ENCODE measurements around the gene POC1B. TPM values are rescaled to one million over a fixed set of nuclear protein-coding genes. Genes with fewer than 3 reads are reported as not detected.
"Not testable (repeated sequence)": the region's sequence is repeated elsewhere in the genome, so short reads cannot be mapped to it uniquely, and the experiment has no call there.

POC1B gene
- total RNA-seq, 1 donor from 2014 or later: 6.7 TPM

DNA sequence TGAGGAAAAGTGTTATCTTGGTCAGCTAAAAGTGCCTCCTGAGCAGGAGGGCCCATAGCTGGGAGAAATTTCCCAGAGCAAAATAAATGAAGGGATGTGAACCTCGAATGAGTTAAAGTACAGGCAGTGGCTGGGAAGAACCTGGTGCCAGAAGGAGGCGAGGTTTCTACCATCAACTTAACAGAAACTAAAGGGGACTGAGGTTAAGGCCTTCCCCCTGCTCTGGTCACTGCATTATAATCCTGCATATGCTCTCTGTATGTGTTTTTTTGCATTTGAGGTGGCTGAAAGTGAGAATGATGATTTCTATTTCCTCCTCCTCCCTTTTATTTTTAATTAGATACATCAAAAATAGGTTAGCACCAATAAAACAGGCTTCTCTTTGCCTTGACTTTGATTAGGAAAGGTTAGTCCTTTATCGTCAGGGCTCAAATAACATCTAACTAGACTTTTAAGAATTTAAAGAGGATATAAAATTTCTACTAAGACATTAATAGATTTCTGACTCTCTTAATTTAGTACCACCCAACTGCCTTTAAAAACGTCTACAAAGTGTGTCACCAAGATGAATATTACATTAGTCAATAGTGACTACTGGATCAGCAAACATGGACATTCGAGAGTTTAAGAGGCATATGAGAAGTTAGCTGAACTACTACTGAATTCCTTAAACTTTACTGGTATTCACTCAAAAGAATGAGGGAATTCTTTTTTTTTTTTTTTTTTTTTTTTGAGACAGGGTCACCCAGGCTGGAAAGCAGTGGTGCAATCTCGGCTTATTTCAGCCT lies 50.5 kb downstream of the POC1B start:
- ATAC-seq (no peak), DNase-seq (ENCODE audit: missing footprints) (no peak)
- intact Hi-C loops (cut with DNase I): no loop called here

DNA sequence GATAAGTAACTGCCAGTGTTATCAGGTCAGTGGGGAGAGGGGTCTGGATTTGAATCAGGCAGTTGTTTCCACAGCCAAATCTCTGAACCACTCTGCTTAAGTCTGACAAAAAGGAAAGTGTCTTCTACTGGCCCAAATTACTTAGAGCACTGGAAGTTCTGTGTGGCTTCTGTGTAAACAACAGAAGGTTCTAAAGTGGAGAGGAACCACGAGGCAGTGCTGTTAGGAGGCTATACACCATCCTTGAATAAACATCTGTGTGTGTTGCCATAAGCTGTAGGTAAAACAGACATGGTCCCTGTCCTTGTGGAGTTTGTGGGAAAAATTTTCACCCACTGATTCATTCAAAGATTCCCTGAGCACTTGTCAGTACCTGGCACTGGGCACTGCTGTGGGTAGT lies 51.2 kb downstream of the POC1B start:
- DNase-seq (ENCODE audit: missing footprints) (no peak), ATAC-seq (no peak)
- intact Hi-C loops (cut with DNase I): no loop called here

DNA sequence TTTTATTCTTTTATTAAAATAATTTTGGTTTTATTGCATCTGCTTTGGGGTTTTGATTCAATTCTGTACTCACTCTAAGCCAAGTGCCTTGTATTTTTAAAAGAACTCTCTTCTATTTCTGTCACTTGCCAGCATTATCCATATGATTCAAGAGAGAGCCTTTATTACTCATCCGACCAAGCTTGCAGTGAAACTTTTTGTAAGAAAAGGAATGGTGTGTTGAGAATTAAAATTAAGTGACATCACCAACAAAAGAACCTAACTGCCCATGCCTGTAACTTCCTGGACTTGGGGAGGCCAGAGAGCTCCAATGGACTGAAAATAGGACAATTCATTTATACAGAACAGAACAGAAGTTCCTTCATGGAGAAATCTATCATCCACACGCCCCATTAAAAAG lies 53.3 kb downstream of the POC1B start:
- intact Hi-C loops (cut with DNase I): no loop called here
- DNase-seq (ENCODE audit: missing footprints) (no peak), ATAC-seq (no peak)

- DNase-seq (ENCODE audit: missing footprints): no peak
- intact Hi-C loops (cut with DNase I): loop anchor here (2.0 kb wide), 1 partner anchor 54 kb away; the partner anchor contains the start of gene GALNT4
- ATAC-seq: peak; percentile 78
Measured at GRCh38 chr12:89470741-89471509, 54.9 kb downstream of the POC1B start.

DNA sequence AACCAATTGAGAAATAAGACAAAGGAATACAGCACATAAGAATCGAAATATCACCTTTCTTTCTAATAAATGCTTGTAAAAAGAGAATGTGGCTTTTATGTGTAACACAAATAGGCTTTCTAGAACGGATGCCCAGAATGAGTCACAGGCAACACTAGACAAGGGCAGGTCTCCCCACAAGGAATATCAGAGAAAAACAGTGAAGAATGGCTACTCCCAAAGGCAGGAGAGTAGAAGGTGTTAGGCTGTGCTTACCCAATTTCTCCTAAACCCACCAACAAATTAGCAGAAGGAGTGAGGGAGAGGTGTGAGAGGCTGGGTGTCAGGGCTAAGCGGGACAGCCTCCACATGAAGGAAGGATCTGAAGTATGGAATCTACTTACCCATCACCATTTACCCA lies 56.5 kb downstream of the POC1B start:
- no peak for ATAC-seq
- intact Hi-C loops (cut with DNase I): no loop called here
- DNase-seq (ENCODE audit: missing footprints): no peak

DNA sequence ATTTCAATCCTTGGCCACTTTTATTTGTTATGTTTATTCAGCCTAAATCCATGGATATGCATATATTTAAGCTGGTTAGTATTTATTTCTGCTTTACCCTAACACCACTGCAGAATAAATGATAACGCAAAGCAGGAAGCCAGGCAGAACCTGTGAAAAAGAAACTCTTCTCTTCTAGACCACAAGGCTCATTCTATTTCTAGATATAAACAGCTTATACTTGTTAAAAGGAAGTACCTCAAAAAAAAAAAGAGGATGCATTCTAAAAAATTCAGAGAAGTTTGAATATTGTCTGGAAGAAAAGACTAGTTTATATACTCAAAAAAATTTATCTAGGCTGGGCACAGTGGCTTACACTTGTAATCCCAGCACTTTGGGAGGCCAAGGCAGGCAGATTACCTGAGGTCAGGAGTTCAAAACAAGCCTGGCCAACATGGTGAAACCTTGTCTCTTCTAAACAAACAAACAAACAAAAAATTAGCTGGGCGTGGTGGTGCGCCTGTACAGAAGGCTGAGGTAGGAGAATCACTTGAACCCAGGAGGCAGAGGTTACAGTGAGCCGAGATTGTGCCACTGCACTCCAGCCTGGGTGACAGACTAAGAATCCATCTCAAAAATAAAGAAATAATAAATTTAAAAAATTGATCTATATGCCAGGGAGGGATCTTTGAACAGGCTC lies 57.1 kb downstream of the POC1B start:
- ATAC-seq (no peak), DNase-seq (ENCODE audit: missing footprints) (no peak)
- intact Hi-C loops (cut with DNase I): no loop called here

- intact Hi-C loops (cut with DNase I): no loop called here
- no peak for ATAC-seq
- no peak for DNase-seq (ENCODE audit: missing footprints)
Measured at GRCh38 chr12:89468017-89468416, 57.8 kb downstream of the POC1B start.

DNA sequence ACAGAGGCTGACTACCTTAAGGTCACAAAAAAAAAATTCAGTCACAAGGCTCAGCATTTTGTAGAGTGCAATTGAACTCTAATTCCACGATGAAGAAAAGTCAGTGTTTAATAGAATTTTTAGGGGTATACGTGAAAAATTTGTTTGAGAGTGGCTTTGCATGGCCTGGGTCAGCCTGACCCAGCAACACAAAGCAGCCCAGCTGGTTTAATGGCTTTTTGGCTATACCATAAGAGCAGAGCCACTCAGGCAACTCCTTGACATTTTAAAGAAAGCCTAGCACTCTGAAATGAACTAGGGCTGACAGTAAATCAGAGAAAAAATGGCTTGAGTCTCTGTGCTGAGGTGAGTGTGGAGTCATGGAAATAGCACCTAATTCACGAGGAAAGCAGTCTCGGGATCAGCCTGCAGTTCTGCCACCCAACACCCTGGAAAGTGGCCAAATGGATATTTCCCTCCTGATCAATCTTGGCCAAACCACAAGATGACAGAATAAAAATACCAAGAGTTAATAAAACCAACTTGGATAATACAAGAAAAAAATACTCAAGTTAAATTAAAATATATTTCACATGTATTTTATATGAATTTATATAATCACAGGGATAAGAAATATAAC lies 60.8 kb downstream of the POC1B start:
- ATAC-seq: no peak
- intact Hi-C loops (cut with DNase I): no loop called here
- DNase-seq (ENCODE audit: missing footprints): no peak

- ATAC-seq (peak; percentile 92), DNase-seq (ENCODE audit: missing footprints) (no peak)
- intact Hi-C loops (cut with DNase I): loop anchor here (1.0 kb wide), 2 partner anchors 411 to 443 kb away; no protein-coding TSS in a partner anchor
Measured at GRCh38 chr12:89461649-89462612, 63.9 kb downstream of the POC1B start.

DNA sequence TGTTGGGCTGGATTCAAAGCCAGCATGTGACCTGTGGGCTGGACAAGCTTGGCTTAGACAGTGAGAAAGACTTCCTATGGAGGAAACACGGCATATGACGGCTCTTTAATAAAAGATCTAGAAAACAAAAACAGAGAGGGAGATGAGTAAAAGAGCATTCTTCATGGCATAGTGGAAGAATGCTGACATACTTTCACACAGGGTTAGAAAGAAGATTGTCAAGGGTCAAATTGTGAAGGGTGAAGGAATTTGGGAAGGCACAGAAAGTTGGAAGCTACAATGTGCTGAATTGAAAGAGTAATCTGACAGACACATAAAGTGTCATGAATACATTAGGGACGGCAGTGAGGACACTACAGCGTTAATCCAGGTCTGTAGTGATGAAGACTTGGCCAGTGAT lies 64.7 kb downstream of the POC1B start:
- no peak for DNase-seq (ENCODE audit: missing footprints)
- intact Hi-C loops (cut with DNase I): loop anchor here (1.0 kb wide), 1 partner anchor 442 kb away; no protein-coding TSS in a partner anchor
- ATAC-seq: peak; percentile 35

- DNase-seq (ENCODE audit: missing footprints); intact Hi-C loops (cut with DNase I); ATAC-seq: not testable (repeated sequence)
Measured at GRCh38 chr12:89459279-89459678, 66.6 kb downstream of the POC1B start.

DNA sequence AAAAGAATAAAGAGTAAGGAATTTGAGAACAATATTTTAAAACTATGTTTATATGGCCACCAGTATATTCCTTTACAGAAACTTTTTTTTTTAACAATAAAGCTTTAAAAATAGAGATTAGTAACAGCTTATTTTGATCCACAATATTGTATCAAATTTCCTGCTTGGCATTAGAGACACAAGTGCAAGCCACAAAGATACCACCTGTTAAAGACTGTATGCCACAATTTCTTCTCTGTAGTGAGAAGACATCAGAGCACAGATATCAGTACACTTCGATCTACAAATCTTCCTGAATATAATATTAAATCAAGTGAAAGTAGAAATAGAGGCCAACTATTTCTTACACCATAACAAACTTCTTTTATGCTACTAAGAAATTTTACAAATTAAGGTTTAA lies 69.3 kb downstream of the POC1B start:
- ATAC-seq (no peak), DNase-seq (ENCODE audit: missing footprints) (no peak)
- intact Hi-C loops (cut with DNase I): no loop called here

- intact Hi-C loops (cut with DNase I): loop anchor here (5.0 kb wide), 1 partner anchor 62 kb away; no protein-coding TSS in a partner anchor
- DNase-seq (ENCODE audit: missing footprints) (no peak), ATAC-seq (peak; percentile 55)
Measured at GRCh38 chr12:89454080-89454848, 71.6 kb downstream of the POC1B start.

- DNase-seq (ENCODE audit: missing footprints): no peak
- ATAC-seq: peak; percentile 80
- intact Hi-C loops (cut with DNase I): loop anchor here (2.0 to 5.0 kb wide), 2 partner anchors 61 to 101 kb away; partner anchors contain the start of gene DUSP6
Measured at GRCh38 chr12:89453121-89453978, 72.5 kb downstream of the POC1B start.

- peak; percentile 76 for ATAC-seq
- intact Hi-C loops (cut with DNase I): loop anchor here (2.0 to 5.0 kb wide), 2 partner anchors 60 to 99 kb away; partner anchors contain the start of gene DUSP6
- DNase-seq (ENCODE audit: missing footprints): peak; percentile 74
Measured at GRCh38 chr12:89451841-89452251, 74.0 kb downstream of the POC1B start.

- intact Hi-C loops (cut with DNase I): loop anchor here (5.0 kb wide), 1 partner anchor 59 kb away; no protein-coding TSS in a partner anchor
- DNase-seq (ENCODE audit: missing footprints) (no peak), ATAC-seq (no peak)
Measured at GRCh38 chr12:89450907-89451306, 74.9 kb downstream of the POC1B start.
